Esophagus muscularis mucosa (tissue), 4 donors: Measurements from ENCODE around the gene SZT2. TPM values are rescaled to one million over a fixed set of nuclear protein-coding genes. Genes with fewer than 3 reads are reported as not detected.

Source experiments
- DNase-seq: peaks from one replicate; pipeline ENCODE4 v3.0.0-alpha.2; 2017; ENCODE audit errors: extremely low spot score
- H3K27ac ChIP-seq, 4 donors: fragments of 200-600 bp; sonication (generic); replicated peaks in 1 of 4; 1 replicate in 3 of 4; 2 replicates in 1 of 4; pipeline ENCODE4 v1.5.1; 2016 to 2019; ENCODE audit warnings: mild to moderate bottlenecking in 1 of 4
- H3K27me3 ChIP-seq, 4 donors: fragments of 200-600 bp; sonication (generic); one replicate each; pipeline versions ENCODE4 v1.5.1 to v1.6.0; 2016 to 2019
- H3K36me3 ChIP-seq, 4 donors: fragments of 200-600 bp; sonication (generic); one replicate each; pipeline ENCODE4 v1.5.1; 2016 to 2019
- H3K4me1 ChIP-seq, 4 donors: fragments of 200-600 bp; sonication (generic); one replicate each; pipeline ENCODE4 v1.5.1; 2016 to 2019
- H3K4me3 ChIP-seq, 4 donors: fragments of 200-600 bp; sonication (generic); 1 replicate in 2 of 4; 2 replicates in 2 of 4; pipeline ENCODE4 v1.5.1; 2016 to 2019; ENCODE audit warnings: mild to moderate bottlenecking in 4 of 4, moderate library complexity in 1 of 4
- H3K9me3 ChIP-seq, 4 donors: fragments of 200-600 bp; sonication (generic); 1 replicate in 3 of 4; 2 replicates in 1 of 4; pipeline ENCODE4 v1.5.1; 2016 to 2019
- EP300 ChIP-seq: sonication (generic); formaldehyde crosslinking; IDR thresholded peaks from one replicate; pipeline ENCODE4 v1.6.1; 2017; ENCODE audit warnings: antibody characterized with exemption
- POLR2A ChIP-seq: fragments of 450-650 bp; IDR thresholded peaks from one replicate; pipeline ENCODE4 v1.6.1; 2017; ENCODE audit warnings: antibody characterized with exemption, moderate library complexity, mild to moderate bottlenecking, low read depth
- POLR2AphosphoS5 ChIP-seq, 2 donors: sonication (generic); formaldehyde crosslinking; IDR thresholded peaks; one replicate each; pipeline ENCODE4 v1.6.1; 2017; ENCODE audit warnings: antibody characterized with exemption in 2 of 2
- WGBS: methylation state at CpG from one replicate; pipeline ENCODE4 v1.1.5; 2018; 5-methylcytosine and 5-hydroxymethylcytosine counted together
- intact Hi-C: fragments of 100-400 bp; cut with DNase I; formaldehyde crosslinking; loops from one replicate; pipeline ENCODE4 v1.15.1; 2023
- total RNA-seq, 4 donors: library from RNA; depleted of rRNA; stranded (reverse); fragments of >200 nt; gene quantifications; one replicate each; pipeline versions ENCODE4 v1.1.0 to v1.2.1, GENCODE V29; 2016
- TF ChIP-seq, protein P1 (sequence below), 3 experiments: fragments of 200-600 bp in 2 of 3; fragments of 450-650 bp in 1 of 3; sonication (generic) in 2 of 3; IDR thresholded peaks; one replicate each; pipeline ENCODE4 v1.5.1; 2017 to 2019; ENCODE audit warnings: antibody characterized with exemption in 3 of 3, mild to moderate bottlenecking in 2 of 3, moderate library complexity in 1 of 3

Gene SZT2
- total RNA-seq, 4 donors from 2014 or later, result 25.2 to 45.9 (median 31.3) TPM

DNA sequence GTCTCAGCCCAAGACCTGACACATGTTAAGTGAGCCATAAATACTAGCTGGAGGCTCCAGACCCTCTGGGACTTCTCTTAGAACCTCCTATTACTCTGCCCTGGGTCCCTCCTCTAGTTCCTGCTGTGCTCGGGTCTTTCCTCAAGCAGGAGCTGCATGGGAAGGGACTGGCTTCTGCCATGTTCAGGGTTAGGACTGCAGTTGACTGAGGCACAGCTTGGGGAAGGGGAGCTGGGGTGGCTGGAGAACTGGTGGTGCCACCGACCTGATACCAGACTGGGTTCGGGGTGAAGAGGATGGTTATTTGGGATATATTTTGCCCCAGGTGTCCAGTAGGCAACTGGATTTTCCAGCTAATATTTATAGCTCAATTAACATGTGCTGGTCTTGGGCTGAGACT, 48.3 kb downstream of the SZT2 start:
- Histone ChIP-seq H3K4me3 (no peak overlapping the region), H3K27me3 (no peaks in the 10 kb centered on the region), H3K36me3 (peaks cover 44 to 92% (median 80%) of the 10 kb centered on the region in 4 donors), H3K27ac (no peak overlapping the region), H3K4me1 (peaks cover 0 to 24% (median 23%) of the 10 kb centered on the region in 4 donors), H3K9me3 (no peaks in the 10 kb centered on the region)
- WGBS, result 88% methylated on average over 3 of the region's 3 CpGs
- DNase-seq, result no peak
- intact Hi-C loops, result no loop called here
- TF ChIP-seq POLR2AphosphoS5 (IDR thresholded peaks at IDR 0.05) (no peak), EP300 (no peak), POLR2A (no peak)
- TF ChIP-seq, protein P1, sequence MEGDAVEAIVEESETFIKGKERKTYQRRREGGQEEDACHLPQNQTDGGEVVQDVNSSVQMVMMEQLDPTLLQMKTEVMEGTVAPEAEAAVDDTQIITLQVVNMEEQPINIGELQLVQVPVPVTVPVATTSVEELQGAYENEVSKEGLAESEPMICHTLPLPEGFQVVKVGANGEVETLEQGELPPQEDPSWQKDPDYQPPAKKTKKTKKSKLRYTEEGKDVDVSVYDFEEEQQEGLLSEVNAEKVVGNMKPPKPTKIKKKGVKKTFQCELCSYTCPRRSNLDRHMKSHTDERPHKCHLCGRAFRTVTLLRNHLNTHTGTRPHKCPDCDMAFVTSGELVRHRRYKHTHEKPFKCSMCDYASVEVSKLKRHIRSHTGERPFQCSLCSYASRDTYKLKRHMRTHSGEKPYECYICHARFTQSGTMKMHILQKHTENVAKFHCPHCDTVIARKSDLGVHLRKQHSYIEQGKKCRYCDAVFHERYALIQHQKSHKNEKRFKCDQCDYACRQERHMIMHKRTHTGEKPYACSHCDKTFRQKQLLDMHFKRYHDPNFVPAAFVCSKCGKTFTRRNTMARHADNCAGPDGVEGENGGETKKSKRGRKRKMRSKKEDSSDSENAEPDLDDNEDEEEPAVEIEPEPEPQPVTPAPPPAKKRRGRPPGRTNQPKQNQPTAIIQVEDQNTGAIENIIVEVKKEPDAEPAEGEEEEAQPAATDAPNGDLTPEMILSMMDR (IDR thresholded peaks at IDR 0.05), result no peak

DNA sequence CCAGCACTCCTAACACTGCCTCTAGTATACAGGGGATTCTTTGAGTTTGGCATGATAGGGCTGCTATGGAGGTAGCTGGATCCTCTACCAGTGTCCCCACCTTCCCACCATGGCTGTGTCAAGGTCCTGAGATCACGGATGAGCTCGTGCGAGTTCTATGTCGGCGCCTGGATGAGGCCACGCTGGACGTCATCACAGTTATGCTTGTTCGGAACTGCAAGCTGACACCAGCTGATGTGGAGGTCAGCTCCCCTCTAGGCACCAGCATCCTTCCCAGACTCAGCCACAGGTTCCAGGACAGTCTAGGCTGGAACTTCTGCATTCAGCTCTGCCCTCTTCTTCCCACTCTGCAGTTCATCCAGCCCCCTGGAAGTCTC, 48.9 kb downstream of the SZT2 start:
- WGBS, result 94% methylated on average over 8 of the region's 8 CpGs
- no peak overlapping the region for H3K27ac ChIP-seq
- no peak for TF ChIP-seq EP300
- TF ChIP-seq POLR2AphosphoS5 (IDR thresholded peaks at IDR 0.05), result no peak
- TF ChIP-seq, protein P1 (IDR thresholded peaks at IDR 0.05), result no peak
- no peak for TF ChIP-seq POLR2A
- H3K27me3 ChIP-seq, result no peaks in the 10 kb centered on the region
- peaks cover 44 to 92% (median 80%) of the 10 kb centered on the region in 4 donors for H3K36me3 ChIP-seq
- no peak for DNase-seq
- intact Hi-C loops, result no loop called here
- no peaks in the 10 kb centered on the region for H3K9me3 ChIP-seq
- H3K4me3 ChIP-seq, result no peak overlapping the region
- H3K4me1 ChIP-seq, result peaks cover 0 to 24% (median 23%) of the 10 kb centered on the region in 4 donors

DNA sequence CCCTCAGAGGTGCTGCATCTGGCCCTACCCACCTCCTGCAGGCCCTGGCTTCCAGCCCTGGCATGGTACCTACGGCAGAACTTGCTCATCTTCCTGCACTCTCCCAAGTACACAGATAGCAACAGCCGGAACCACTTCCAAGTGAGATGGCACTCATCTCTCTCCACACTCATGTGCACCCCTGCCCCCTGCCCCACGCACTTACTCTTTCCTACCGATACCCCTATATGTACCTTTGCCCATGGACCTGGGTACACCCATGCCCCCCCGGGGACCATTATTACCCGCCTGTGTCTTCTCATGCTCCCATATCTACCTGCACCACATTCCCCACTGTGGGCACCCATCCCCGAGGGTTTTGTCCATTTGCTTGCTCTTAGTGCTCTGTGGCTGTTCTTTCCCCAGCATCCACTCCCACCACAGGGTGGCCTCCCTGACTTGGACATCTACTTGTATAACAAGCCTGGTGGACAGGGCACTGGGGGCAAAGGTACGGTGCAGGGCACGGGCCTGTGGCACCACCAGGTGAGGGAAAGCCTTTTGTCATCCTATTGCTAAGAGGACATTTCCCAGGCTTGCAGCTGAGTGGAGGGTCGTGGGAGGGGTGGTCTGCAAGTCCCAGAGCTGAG, 49.4 kb downstream of the SZT2 start:
- H3K27ac ChIP-seq, result no peak overlapping the region
- no peaks in the 10 kb centered on the region for H3K9me3 ChIP-seq
- peaks cover 0 to 24% (median 23%) of the 10 kb centered on the region in 4 donors for H3K4me1 ChIP-seq
- no peak overlapping the region for H3K4me3 ChIP-seq
- 88% methylated on average over 10 of the region's 10 CpGs for WGBS
- TF ChIP-seq POLR2AphosphoS5 (IDR thresholded peaks at IDR 0.05) (no peak), POLR2A (no peak), EP300 (no peak)
- TF ChIP-seq, protein P1 (IDR thresholded peaks at IDR 0.05), result no peak
- H3K36me3 ChIP-seq, result peaks cover 44 to 92% (median 80%) of the 10 kb centered on the region in 4 donors
- intact Hi-C loops, result no loop called here
- DNase-seq, result no peak
- H3K27me3 ChIP-seq, result no peaks in the 10 kb centered on the region

DNA sequence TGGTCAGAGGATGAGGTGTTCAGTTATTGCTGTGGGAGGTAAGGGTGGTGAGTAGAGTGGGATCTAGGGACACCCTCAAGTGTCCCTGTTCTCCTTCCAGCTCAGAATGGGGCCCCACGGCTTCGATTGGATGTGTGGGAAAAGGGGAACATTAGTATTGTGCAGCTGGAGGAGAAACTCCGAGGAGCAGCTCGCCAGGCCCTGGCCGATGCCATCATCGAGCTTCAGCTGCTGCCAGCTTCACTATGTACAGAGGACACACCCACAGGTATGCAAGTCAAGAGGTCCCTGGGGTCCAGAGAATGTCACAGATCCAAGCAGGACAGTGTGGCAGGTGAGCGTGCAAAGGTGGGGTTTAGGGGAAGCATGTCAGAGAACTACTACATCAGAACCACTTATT, 50.1 kb downstream of the SZT2 start:
- Histone ChIP-seq H3K27ac (no peak overlapping the region), H3K36me3 (peaks cover 50 to 92% (median 80%) of the 10 kb centered on the region in 4 donors), H3K4me1 (peaks cover 0 to 24% (median 22%) of the 10 kb centered on the region in 4 donors), H3K9me3 (no peaks in the 10 kb centered on the region), H3K27me3 (no peaks in the 10 kb centered on the region), H3K4me3 (no peak overlapping the region)
- WGBS, result 97% methylated on average over 7 of the region's 7 CpGs
- TF ChIP-seq EP300, result no peak
- TF ChIP-seq POLR2A, result no peak
- TF ChIP-seq, protein P1 (IDR thresholded peaks at IDR 0.05), result no peak
- no peak for TF ChIP-seq POLR2AphosphoS5 (IDR thresholded peaks at IDR 0.05)
- DNase-seq, result no peak
- intact Hi-C loops, result no loop called here

DNA sequence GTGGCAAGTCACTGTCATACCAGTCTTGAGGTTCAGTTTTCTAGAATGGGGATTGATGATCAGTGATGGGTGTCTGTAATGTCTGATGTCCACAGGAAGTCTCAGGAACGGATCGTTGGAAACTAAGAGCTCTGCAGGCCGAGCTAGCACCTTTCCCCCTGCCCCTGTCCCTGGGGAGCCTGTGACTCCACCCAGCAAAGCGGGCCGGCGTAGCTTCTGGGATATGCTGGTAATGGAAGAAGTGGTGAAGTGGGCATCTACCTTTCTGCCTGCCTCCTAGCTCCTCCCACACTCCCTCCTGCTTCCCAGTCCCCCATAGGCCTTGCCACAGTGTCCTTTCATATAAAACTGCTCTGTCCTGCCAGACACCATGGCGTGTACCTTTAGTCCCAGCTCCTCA, 50.7 kb downstream of the SZT2 start:
- Histone ChIP-seq H3K36me3 (peaks cover 52 to 93% (median 80%) of the 10 kb centered on the region in 4 donors), H3K9me3 (no peaks in the 10 kb centered on the region), H3K4me1 (peaks cover 0 to 19% (median 17%) of the 10 kb centered on the region in 4 donors), H3K27me3 (no peaks in the 10 kb centered on the region), H3K4me3 (no peak overlapping the region), H3K27ac (no peak overlapping the region)
- intact Hi-C loops, result no loop called here
- WGBS, result 92% methylated on average over 7 of the region's 7 CpGs
- no peak for DNase-seq
- TF ChIP-seq POLR2A (no peak), POLR2AphosphoS5 (IDR thresholded peaks at IDR 0.05) (no peak), EP300 (no peak)
- TF ChIP-seq, protein P1 (IDR thresholded peaks at IDR 0.05), result no peak
